Effector CD8-positive, alpha-beta T cell (primary cell): ENCODE data around the gene APLP1.
"Not testable (repeated sequence)": the region's sequence is repeated elsewhere in the genome, so short reads cannot be mapped to it uniquely, and the experiment has no call there.

ENCODE experiments used
- DNase-seq: peaks from one replicate; lab custom pipeline; 2025; lab: John Stamatoyannopoulos, UW

Gene APLP1

GRCh38 chr19:35852029-35852780 is 16.2 kb upstream of the APLP1 start, which contains the start of gene NPHS1:
Gene NPHS1, minus strand, starts transcription at chr19:35852504. Its CDS starts 667 bp downstream, at chr19:35851837.
- DNase-seq, result no peak

- no peak for DNase-seq
Measured at GRCh38 chr19:35853038-35853756, 15.2 kb upstream of the APLP1 start.

GRCh38 chr19:35856546-35857149 is 11.7 kb upstream of the APLP1 start, which contains the start of gene KIRREL2:
Gene KIRREL2, plus strand, starts transcription at chr19:35856911. Its CDS starts 209 bp downstream, at chr19:35857120.
- DNase-seq, result peak; percentile 21

- DNase-seq, result no peak
Measured at GRCh38 chr19:35858311-35858710, 10.1 kb upstream of the APLP1 start.

- no peak for DNase-seq
Measured at GRCh38 chr19:35859414-35859813, 9.0 kb upstream of the APLP1 start.

GRCh38 chr19:35860436-35860817 is 7.9 kb upstream of the APLP1 start:
- DNase-seq, result no peak

- DNase-seq, result no peak
Measured at GRCh38 chr19:35860818-35861639, 7.3 kb upstream of the APLP1 start.

GRCh38 chr19:35861640-35862160 is 6.7 kb upstream of the APLP1 start:
- no peak for DNase-seq

- DNase-seq, result no peak
Measured at GRCh38 chr19:35862528-35862927, 5.8 kb upstream of the APLP1 start.

- no peak for DNase-seq
Measured at GRCh38 chr19:35863018-35863417, 5.4 kb upstream of the APLP1 start.

GRCh38 chr19:35868823-35869326 is 501 bp downstream of the APLP1 start:
- DNase-seq, result no peak

- DNase-seq, result peak; percentile 64
Measured at GRCh38 chr19:35869327-35870123, 1.2 kb downstream of the APLP1 start.

GRCh38 chr19:35870124-35870736 is 1.9 kb downstream of the APLP1 start:
- not testable (repeated sequence) for DNase-seq

- DNase-seq, result no peak
Measured at GRCh38 chr19:35870798-35871197, 2.4 kb downstream of the APLP1 start.

GRCh38 chr19:35871611-35872010 is 3.2 kb downstream of the APLP1 start:
- DNase-seq, result no peak

GRCh38 chr19:35872180-35872579 is 3.8 kb downstream of the APLP1 start:
- DNase-seq, result no peak

GRCh38 chr19:35874392-35874930 is 6.1 kb downstream of the APLP1 start:
- no peak for DNase-seq

GRCh38 chr19:35879068-35879467 is 10.7 kb downstream of the APLP1 start:
- no peak for DNase-seq

GRCh38 chr19:35879770-35880317 is 11.5 kb downstream of the APLP1 start:
- DNase-seq, result peak; percentile 67
